GM21723 (cell line): ENCODE data around the gene APBA2.

Experiments
- ATAC-seq: cut with Tn5 transposase; IDR thresholded peaks from one replicate; pipeline ENCODE4 v1.9.1; 2021; ENCODE audit warnings: mild to moderate bottlenecking, moderate library complexity; ENCODE audit not compliant: unreplicated experiment

Gene APBA2

GRCh38 chr15:28955160-28955992 is 69.6 kb downstream of the APBA2 start:
- no peak for ATAC-seq

GRCh38 chr15:28955993-28956421 is 70.2 kb downstream of the APBA2 start:
- ATAC-seq = no peak

GRCh38 chr15:28956491-28956890 is 70.7 kb downstream of the APBA2 start:
- ATAC-seq = no peak

GRCh38 chr15:28957606-28958498 is 72.1 kb downstream of the APBA2 start:
- no peak for ATAC-seq

- ATAC-seq = no peak
Observed at GRCh38 chr15:28959326-28959725, 73.6 kb downstream of the APBA2 start.

- no peak for ATAC-seq
Observed at GRCh38 chr15:28960979-28961378, 75.2 kb downstream of the APBA2 start.

- no peak for ATAC-seq
Observed at GRCh38 chr15:28961391-28961790, 75.6 kb downstream of the APBA2 start.

GRCh38 chr15:28962851-28963710 is 77.3 kb downstream of the APBA2 start:
- no peak for ATAC-seq

- no peak for ATAC-seq
Observed at GRCh38 chr15:28963711-28964081, 77.9 kb downstream of the APBA2 start.

GRCh38 chr15:28964098-28964497 is 78.3 kb downstream of the APBA2 start:
- no peak for ATAC-seq

- no peak for ATAC-seq
Observed at GRCh38 chr15:28967066-28967465, 81.3 kb downstream of the APBA2 start.

GRCh38 chr15:28967990-28968389 is 82.2 kb downstream of the APBA2 start:
- ATAC-seq = no peak

GRCh38 chr15:28969511-28970085 is 83.8 kb downstream of the APBA2 start:
- ATAC-seq = no peak

- no peak for ATAC-seq
Observed at GRCh38 chr15:28974142-28974541, 88.4 kb downstream of the APBA2 start.

- ATAC-seq = no peak
Observed at GRCh38 chr15:28975766-28976179, 90.0 kb downstream of the APBA2 start.

- no peak for ATAC-seq
Observed at GRCh38 chr15:28977377-28978010, 91.7 kb downstream of the APBA2 start.

- ATAC-seq = no peak
Observed at GRCh38 chr15:28978011-28978378, 92.2 kb downstream of the APBA2 start.

- no peak for ATAC-seq
Observed at GRCh38 chr15:28978661-28979060, 92.9 kb downstream of the APBA2 start.

- ATAC-seq = no peak
Observed at GRCh38 chr15:28979208-28979841, 93.6 kb downstream of the APBA2 start.
